Activated naive CD8-positive, alpha-beta T cell treated with anti-CD3 and anti-CD28 coated beads, Interleukin-2, amount 50 U/mL, for 24 hours (primary cell): ENCODE measurements around the gene OAF.

Experiments used
- ATAC-seq: fragments of 150-1000 bp; cut with Tn5 transposase; one replicate; pipeline ENCODE4 v1.10.0; 2021
- DNase-seq: peaks from one replicate; pipeline ENCODE4 v3.0.0; 2021
- H3K27ac Mint-ChIP-seq: one replicate; pipeline ENCODE4 v1.8.0; 2021; ENCODE audit warnings: mild to moderate bottlenecking, mixed read lengths
- H3K27me3 Mint-ChIP-seq: one replicate; pipeline ENCODE4 v1.8.0; 2021; ENCODE audit warnings: mixed read lengths
- H3K36me3 Mint-ChIP-seq: one replicate; pipeline ENCODE4 v1.8.0; 2021; ENCODE audit warnings: low read depth, mixed read lengths
- H3K4me1 Mint-ChIP-seq: one replicate; pipeline ENCODE4 v1.8.0; 2021; ENCODE audit warnings: mixed read lengths
- H3K4me3 Mint-ChIP-seq: one replicate; pipeline ENCODE4 v1.8.0; 2021; ENCODE audit warnings: mild to moderate bottlenecking, moderate library complexity, mixed read lengths
- H3K9me3 Mint-ChIP-seq: one replicate; pipeline ENCODE4 v1.8.0; 2021; ENCODE audit warnings: mixed read lengths

Gene OAF

GRCh38 chr11:120191058-120191457 is 19.8 kb upstream of the OAF start:
- DNase-seq (no peak), ATAC-seq (no peak)
- no peak overlapping the region for H3K4me3 Mint-ChIP-seq
- H3K4me1 Mint-ChIP-seq = peaks cover 10% of the 10 kb centered on the region
- H3K27me3 Mint-ChIP-seq = peaks cover 5% of the 10 kb centered on the region
- no peak overlapping the region for H3K27ac Mint-ChIP-seq
- H3K36me3 Mint-ChIP-seq = no peaks in the 10 kb centered on the region
- H3K9me3 Mint-ChIP-seq = no peaks in the 10 kb centered on the region

GRCh38 chr11:120192831-120193625 is 17.8 kb upstream of the OAF start:
- Mint-ChIP-seq H3K9me3 (no peaks in the 10 kb centered on the region), H3K36me3 (no peaks in the 10 kb centered on the region), H3K27me3 (peaks cover 5% of the 10 kb centered on the region), H3K4me3 (no peak overlapping the region), H3K4me1 (no peaks in the 10 kb centered on the region), H3K27ac (no peak overlapping the region)
- DNase-seq (no peak), ATAC-seq (no peak)

- Mint-ChIP-seq H3K4me3 (no peak overlapping the region), H3K27me3 (peaks cover 5% of the 10 kb centered on the region), H3K4me1 (no peaks in the 10 kb centered on the region), H3K9me3 (no peaks in the 10 kb centered on the region), H3K27ac (no peak overlapping the region), H3K36me3 (no peaks in the 10 kb centered on the region)
- DNase-seq (no peak), ATAC-seq (no peak)
These were observed 16.7 kb upstream of the OAF start for GRCh38 chr11:120194166-120194565.

GRCh38 chr11:120195601-120196320 is 15.1 kb upstream of the OAF start:
- Mint-ChIP-seq H3K4me1 (no peaks in the 10 kb centered on the region), H3K36me3 (no peaks in the 10 kb centered on the region), H3K27ac (no peak overlapping the region), H3K4me3 (no peak overlapping the region), H3K27me3 (peaks cover 10% of the 10 kb centered on the region), H3K9me3 (no peaks in the 10 kb centered on the region)
- ATAC-seq = no peak
- DNase-seq = no peak

DNA sequence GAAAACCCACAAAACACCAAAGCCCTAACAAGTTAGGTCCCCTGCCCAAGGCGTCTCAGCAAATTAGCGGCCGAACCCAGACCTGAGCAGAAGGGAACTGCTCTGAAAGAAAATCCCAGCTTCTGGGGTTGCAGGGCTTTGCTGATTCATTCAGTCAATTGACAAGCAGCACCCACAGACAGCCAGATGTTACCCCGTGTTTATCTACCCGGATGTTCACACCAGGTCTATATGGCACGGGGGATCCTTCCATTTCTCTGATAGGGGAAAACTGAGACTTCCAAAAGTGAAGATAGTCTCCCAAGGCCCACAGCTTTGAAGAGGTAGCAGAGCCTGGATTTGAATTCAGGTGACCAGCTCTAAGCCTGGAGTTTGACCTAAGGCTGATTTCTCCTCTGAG is 14.0 kb upstream of the OAF start:
- no peaks in the 10 kb centered on the region for H3K36me3 Mint-ChIP-seq
- no peaks in the 10 kb centered on the region for H3K9me3 Mint-ChIP-seq
- no peak overlapping the region for H3K4me3 Mint-ChIP-seq
- no peak overlapping the region for H3K27ac Mint-ChIP-seq
- H3K27me3 Mint-ChIP-seq = peaks cover 13% of the 10 kb centered on the region
- no peak for ATAC-seq
- no peak for DNase-seq
- no peaks in the 10 kb centered on the region for H3K4me1 Mint-ChIP-seq

GRCh38 chr11:120197251-120197891 is 13.5 kb upstream of the OAF start:
- no peak overlapping the region for H3K4me3 Mint-ChIP-seq
- H3K27ac Mint-ChIP-seq = no peak overlapping the region
- H3K27me3 Mint-ChIP-seq = peaks cover 13% of the 10 kb centered on the region
- ATAC-seq = no peak
- no peaks in the 10 kb centered on the region for H3K9me3 Mint-ChIP-seq
- H3K36me3 Mint-ChIP-seq = no peaks in the 10 kb centered on the region
- no peak for DNase-seq
- no peaks in the 10 kb centered on the region for H3K4me1 Mint-ChIP-seq

DNA sequence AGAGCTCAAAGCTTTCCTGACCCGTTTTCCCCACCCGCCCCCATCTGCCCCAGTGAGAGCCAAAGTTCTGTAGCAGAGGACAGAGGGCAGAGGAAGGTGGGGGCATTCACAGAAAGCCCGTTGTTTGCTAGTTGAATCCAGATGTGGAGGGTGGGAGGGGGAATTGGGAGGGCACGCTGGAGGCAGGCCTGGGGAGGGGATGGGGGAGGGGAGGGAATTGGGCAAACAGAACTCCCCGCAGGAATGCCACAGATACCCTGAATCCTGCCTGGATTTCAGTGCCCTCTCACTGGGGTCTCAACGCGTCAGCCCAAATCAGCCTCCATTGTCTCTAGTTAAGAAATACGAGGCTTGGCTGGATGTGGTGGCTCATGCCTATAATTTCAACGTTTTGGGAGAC is 12.9 kb upstream of the OAF start:
- Mint-ChIP-seq H3K4me1 (no peaks in the 10 kb centered on the region), H3K27me3 (peaks cover 13% of the 10 kb centered on the region), H3K36me3 (no peaks in the 10 kb centered on the region), H3K9me3 (no peaks in the 10 kb centered on the region), H3K4me3 (no peak overlapping the region), H3K27ac (no peak overlapping the region)
- ATAC-seq (no peak), DNase-seq (no peak)

- Mint-ChIP-seq H3K36me3 (no peaks in the 10 kb centered on the region), H3K9me3 (no peaks in the 10 kb centered on the region), H3K27me3 (peaks cover 13% of the 10 kb centered on the region), H3K4me3 (no peak overlapping the region), H3K4me1 (no peaks in the 10 kb centered on the region), H3K27ac (no peak overlapping the region)
- no peak for DNase-seq
- no peak for ATAC-seq
These were observed 12.4 kb upstream of the OAF start for GRCh38 chr11:120198403-120198786.

DNA sequence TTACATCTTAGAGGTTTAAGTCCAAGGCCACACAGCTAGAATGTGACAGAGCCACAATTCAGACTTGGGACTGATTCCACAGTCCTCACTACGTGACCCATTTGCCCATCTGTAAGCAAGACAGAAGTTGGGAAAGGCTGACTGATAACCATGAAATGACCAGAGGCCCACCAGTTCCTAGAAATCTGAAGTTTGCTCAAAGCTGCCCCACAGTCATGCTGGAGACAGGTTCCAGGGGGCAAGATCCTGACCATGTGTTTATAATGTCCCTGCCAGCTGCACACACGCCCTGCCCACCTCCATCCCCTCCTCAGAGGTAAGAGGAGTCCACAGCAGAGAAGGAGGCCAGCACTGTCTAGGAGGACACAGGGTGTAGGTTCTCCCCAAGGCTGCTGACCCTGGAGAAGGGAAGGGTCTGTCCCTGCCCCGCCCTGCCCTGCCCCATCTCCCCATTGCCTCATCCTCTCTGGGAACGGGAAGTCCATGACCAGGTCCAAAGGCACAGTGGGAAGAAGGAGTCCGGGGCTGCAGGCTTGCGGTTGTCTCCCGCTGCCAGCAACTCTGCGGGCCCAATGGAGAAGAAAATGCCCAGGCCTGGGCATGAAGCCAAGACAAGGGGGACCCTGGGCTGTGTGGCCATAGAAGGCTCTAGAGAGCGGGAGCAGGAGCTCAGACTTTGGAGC is 11.9 kb upstream of the OAF start:
- DNase-seq = no peak
- H3K27me3 Mint-ChIP-seq = peaks cover 13% of the 10 kb centered on the region
- peak; percentile 40 for ATAC-seq
- no peaks in the 10 kb centered on the region for H3K4me1 Mint-ChIP-seq
- H3K36me3 Mint-ChIP-seq = no peaks in the 10 kb centered on the region
- H3K9me3 Mint-ChIP-seq = no peaks in the 10 kb centered on the region
- H3K27ac Mint-ChIP-seq = no peak overlapping the region
- H3K4me3 Mint-ChIP-seq = no peak overlapping the region

- Mint-ChIP-seq H3K36me3 (no peaks in the 10 kb centered on the region), H3K27ac (no peak overlapping the region), H3K27me3 (peaks cover 15% of the 10 kb centered on the region), H3K4me1 (no peaks in the 10 kb centered on the region), H3K4me3 (no peak overlapping the region), H3K9me3 (no peaks in the 10 kb centered on the region)
- no peak for ATAC-seq
- no peak for DNase-seq
These were observed 11.2 kb upstream of the OAF start for GRCh38 chr11:120199613-120200012.

DNA sequence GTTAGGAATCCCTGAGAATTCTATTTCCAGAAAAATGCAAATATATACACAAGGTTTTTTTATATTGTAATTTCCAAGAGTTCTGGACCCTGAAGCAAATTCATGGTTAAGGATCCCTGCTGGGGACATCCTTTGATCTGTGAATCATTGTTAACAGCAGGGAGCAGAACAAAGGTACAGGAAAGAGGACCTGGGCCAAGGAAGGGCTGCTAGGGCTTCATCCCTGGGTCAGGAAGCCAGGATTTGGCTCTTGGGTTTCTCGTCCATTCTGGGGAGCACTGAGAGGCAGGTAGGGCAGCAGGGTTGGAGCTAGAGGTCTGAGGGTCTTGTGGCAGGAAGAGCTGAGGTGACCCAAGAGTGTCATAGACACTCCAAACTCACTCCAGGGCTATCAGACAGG is 10.2 kb upstream of the OAF start:
- peaks cover 15% of the 10 kb centered on the region for H3K27me3 Mint-ChIP-seq
- H3K4me1 Mint-ChIP-seq = no peaks in the 10 kb centered on the region
- H3K36me3 Mint-ChIP-seq = no peaks in the 10 kb centered on the region
- ATAC-seq (no peak), DNase-seq (no peak)
- H3K4me3 Mint-ChIP-seq = no peak overlapping the region
- H3K27ac Mint-ChIP-seq = no peak overlapping the region
- H3K9me3 Mint-ChIP-seq = no peaks in the 10 kb centered on the region

GRCh38 chr11:120201653-120202052 is 9.2 kb upstream of the OAF start:
- no peaks in the 10 kb centered on the region for H3K4me1 Mint-ChIP-seq
- no peak overlapping the region for H3K27ac Mint-ChIP-seq
- no peaks in the 10 kb centered on the region for H3K36me3 Mint-ChIP-seq
- ATAC-seq = no peak
- H3K27me3 Mint-ChIP-seq = peaks cover 15% of the 10 kb centered on the region
- no peak for DNase-seq
- H3K9me3 Mint-ChIP-seq = no peaks in the 10 kb centered on the region
- no peak overlapping the region for H3K4me3 Mint-ChIP-seq

GRCh38 chr11:120203626-120204025 is 7.2 kb upstream of the OAF start:
- DNase-seq (no peak), ATAC-seq (no peak)
- Mint-ChIP-seq H3K4me1 (no peaks in the 10 kb centered on the region), H3K27me3 (peaks cover 22% of the 10 kb centered on the region), H3K36me3 (no peaks in the 10 kb centered on the region), H3K27ac (no peak overlapping the region), H3K4me3 (no peak overlapping the region), H3K9me3 (no peaks in the 10 kb centered on the region)

DNA sequence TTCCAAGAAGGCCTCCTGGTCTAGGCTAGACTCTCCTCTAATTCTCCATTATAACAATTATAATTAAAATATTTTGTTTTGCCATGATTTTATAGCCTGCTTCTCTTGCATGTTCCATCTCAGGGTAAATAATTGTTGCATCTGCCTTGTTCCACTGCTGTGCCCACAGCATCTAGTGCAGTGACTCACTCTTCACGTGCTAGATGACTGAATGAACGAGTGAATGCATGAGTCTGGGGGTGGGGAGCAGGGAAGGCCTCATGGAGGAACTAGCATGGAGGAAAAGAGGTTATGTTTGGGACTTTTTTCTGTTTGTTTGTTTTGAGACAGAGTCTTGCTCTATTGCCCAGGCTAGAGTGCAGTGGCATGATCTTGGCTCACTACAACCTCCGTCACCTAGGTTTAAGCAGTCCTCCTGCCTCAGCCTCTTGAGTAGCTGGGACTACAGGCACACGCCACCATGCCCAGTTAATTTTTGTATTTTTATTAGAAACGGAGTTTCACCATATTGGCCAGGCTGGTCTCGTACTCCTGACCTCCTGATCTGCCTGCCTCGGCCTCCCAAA is 5.2 kb upstream of the OAF start:
- no peak overlapping the region for H3K4me3 Mint-ChIP-seq
- ATAC-seq (no peak), DNase-seq (no peak)
- no peak overlapping the region for H3K27ac Mint-ChIP-seq
- H3K9me3 Mint-ChIP-seq = no peaks in the 10 kb centered on the region
- peaks cover 24% of the 10 kb centered on the region for H3K27me3 Mint-ChIP-seq
- no peaks in the 10 kb centered on the region for H3K36me3 Mint-ChIP-seq
- H3K4me1 Mint-ChIP-seq = peaks cover 9% of the 10 kb centered on the region
